Measurements from ENCODE around the gene PRCP.
A peak's percentile ranks its signal among the peaks of the same experiment; 100 is the strongest.
"Not testable (repeated sequence)": the region's sequence is repeated elsewhere in the genome, so short reads cannot be mapped to it uniquely, and the experiment has no call there.

Gene PRCP

DNA sequence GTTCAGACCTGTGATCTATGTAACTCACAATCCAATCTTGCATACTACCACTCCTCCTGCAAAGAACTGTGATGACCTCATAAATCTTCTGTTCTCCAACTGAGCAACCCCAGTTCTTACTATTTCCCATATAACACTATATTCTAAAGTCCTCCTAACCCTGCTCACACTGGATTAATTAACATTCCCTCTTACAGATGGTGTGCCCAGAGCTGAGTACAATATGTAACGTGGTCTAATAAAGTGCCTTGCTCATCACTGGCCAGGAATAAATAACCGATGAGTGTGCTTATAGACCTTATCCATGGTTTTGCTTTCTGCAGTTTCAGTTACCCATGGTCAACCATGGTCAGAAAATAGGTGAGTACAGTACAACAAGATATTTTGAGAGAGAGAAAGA, 28.6 kb downstream of the PRCP start:
- DNase-seq (ENCODE audit: low read depth): no peak

DNA sequence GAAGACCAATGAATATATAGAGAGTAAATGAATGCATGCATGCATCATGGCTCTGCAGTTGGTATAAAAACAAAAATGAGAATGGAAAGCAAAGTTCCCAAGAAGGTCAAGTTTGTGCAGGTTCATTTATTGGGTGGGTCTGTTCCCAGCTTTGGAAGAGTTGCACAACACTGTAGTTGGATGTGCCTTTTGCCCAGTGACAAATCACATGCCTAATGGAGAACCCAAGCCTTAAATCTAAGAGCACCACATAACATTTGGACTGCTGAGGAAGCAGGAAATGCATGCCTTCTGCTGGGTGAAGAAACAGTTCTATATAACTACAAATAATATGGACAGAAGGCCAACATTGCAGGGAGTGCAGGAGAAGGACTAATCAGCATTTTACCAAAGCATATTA, 30.6 kb downstream of the PRCP start:
- no peak for DNase-seq (ENCODE audit: low read depth)

DNA sequence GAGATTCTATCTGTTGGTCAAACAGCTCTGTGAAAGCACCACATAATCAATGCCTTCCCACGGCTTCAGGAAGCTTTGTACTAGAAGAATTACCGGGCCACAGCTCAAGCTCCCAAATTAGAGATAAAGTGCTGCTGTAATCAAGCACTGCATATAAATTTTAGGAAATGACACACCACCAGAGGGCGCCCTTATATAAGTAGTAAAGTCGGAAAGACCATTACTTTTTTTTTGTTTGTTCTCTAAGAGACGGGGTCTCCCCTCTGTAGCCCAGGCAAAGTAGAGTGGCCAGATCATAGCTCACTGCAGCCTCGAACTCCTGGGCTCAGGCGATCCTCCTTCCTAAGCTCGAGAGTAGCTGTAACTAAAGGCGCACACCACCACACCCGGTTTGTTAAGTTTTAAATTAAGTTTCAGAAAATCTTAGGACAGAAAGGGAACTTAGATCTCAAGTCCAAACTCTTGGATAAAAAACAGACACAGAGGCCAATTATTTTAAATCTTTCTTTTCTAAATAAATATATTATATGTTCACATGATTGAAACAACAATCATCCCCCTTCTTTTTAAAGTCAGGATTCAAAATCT, 32.6 kb downstream of the PRCP start:
- DNase-seq (ENCODE audit: low read depth): peak; percentile 50

DNA sequence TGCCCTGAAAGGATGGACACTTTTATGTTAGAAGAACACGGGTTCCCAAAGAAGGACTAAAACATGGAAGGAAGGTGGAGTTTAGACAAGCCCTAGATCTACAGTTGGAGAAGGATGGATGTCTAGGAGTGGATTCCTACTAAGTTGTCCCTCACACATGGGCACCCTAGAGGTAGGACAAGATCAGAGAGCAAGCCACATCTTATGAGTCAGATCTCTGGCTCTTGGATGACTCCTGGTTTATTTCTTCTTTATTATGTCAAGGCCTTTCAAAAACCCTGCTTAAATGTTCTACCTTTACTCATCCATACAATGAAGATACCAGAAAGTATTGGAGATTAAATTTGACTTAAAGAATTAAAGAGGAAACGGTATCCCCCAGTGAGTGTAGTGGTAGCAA, 34.4 kb downstream of the PRCP start:
- DNase-seq (ENCODE audit: low read depth): no peak

DNA sequence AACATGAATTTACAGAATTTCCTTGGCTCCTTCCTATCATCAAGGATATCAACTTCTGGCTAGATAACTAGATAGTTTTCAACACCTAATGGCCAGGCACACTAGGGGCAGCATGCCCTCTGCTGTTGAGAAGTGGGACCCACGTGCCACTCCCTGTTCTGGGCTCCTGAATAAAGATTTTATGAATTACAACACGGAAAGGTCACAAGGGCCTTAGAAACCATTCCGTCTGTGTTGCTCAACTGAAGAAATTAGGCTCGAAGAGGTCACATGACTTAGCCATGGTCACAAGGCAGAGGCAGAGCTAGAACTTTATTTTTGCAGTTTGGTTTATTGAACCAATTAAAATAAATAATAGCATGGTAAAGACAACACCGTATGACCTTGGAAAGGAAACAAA, 36.0 kb downstream of the PRCP start:
- no peak for DNase-seq (ENCODE audit: low read depth)

DNA sequence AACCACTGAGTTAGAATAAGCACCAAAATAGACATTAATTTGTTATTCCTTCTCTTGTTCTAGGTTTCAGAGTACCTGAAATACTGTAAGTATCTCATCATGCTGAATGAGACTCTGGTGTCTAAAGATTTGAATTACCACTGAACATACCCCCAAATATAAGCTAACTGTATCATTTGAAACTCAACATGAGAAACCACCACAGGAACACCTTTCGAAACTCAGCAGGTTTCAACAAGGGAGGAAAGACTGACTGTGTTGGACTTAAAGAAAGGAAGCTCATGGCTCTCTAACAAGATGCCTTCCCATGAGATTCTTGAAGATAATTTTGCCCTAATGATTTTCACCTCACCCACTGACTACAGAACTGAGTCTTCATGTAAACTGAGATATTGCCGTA, 37.0 kb downstream of the PRCP start:
- DNase-seq (ENCODE audit: low read depth): no peak

DNA sequence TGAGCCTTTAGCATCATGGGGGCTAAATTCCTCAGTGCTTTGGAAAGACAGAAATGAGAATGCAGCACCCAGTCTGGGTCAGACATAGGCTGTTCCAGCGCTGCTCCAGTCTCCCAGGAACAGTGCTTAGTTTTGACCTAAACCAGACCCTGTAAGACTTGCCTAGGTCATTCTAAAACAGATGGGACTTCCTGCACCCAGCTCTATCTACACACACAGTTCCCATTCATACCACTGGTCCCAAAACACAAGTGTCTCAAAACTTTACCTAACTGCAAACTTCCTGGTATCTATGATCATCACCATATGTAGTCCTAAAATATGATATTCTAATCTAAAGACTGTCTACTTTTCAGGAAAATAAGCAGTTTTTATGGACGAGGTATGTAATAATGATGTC, 37.9 kb downstream of the PRCP start:
- DNase-seq (ENCODE audit: low read depth): no peak

DNA sequence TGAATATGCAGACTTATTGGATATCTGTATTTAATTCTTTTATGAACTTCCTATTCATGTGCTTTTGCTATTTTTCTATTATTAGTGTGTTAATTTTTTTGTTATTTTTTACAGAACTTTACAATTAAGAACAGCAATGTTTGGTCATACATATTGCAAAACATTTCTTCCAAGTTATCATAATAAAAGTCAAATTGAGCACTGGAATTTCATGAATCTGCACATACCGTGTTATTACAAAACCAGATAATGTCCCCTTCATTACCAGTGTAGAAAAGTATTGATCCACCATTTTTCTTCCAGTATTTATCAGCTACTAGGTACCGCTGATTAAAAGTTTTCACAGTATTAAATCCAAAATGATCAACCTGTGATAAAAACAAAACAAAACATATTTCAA, 40.5 kb downstream of the PRCP start:
- DNase-seq (ENCODE audit: low read depth): no peak

DNA sequence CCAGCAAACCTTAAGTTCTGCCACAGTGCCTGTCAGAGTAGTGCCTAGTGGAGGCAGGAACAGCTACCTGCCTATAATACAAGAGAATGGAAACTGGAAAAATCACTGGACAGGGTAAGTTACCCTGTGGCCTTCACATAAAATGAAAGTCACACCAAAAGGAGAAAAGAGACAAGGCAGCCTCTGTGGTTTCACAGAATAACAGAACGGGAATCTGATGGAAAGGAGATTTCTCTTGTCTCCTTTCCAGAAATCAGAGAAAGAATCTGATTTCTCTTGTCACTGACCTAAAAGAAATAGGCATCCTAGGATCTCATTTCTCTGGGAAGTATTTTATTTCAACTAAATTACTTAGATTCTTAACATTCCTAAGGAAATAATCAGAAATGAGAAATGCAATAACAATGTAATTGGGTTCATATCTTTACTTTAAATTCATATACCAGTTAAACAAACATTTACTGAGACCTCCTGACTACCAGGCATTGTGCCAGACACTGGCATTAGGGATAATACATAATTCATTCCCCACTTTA, 41.6 kb downstream of the PRCP start:
- no peak for DNase-seq (ENCODE audit: low read depth)

DNA sequence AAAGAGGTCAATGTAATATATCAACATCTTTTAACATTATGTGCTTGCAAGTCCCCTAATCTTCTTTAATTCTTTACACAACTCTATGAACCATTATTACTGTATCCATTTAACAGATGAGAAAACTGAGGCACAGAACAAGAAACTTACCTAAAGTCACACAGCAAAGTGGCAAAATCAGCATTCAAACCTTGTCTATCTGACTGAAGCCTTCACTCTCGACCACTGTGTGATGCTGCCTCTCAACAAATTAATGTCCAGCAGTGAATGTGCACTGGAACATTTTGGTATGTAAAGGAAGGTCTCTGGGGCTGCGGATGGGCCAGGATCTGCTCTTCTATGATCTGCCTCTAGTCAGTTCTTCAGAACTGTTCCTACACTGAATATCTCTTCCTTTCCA, 42.1 kb downstream of the PRCP start:
- DNase-seq (ENCODE audit: low read depth): no peak

DNA sequence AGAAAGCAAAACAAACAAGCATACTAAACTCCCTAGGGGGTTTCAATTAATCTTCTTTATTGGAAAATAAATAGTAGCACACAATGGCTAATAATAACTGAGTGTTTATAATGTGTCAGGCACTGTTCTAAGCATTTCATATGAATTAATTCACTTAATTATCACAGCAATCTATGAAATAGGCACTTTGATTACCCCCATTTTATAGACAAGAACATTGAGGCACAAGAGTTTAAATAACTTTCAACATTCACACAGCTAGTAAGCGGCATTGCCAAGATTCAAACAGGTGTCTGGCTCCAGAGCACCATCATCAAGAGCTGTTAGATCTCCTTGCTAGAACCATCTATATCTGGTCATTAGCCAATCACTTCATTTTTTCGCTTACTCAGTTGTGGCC, 43.1 kb downstream of the PRCP start:
- DNase-seq (ENCODE audit: low read depth): no peak

- no peak for DNase-seq (ENCODE audit: low read depth)
Observed at GRCh38 chr11:82855616-82856015, 44.6 kb downstream of the PRCP start.

DNA sequence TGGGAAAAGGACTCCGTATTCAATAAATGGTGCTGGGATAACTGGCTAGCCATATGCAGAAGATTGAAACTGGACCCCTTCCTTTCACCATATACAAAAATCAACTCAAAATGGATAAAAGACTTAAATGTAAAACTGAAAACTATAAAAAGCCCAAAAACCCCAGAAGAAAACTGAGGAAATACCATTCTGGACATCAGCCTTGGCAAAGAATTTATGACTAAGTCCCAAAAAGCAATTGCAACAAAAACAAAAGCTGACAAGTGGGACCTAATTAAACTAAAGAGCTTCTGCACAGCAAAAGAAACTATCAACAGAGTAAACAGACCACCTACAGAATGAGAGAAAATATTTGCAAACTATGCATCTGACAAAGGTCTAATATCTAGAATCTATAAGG, 45.3 kb downstream of the PRCP start:
- not testable (repeated sequence) for DNase-seq (ENCODE audit: low read depth)

DNA sequence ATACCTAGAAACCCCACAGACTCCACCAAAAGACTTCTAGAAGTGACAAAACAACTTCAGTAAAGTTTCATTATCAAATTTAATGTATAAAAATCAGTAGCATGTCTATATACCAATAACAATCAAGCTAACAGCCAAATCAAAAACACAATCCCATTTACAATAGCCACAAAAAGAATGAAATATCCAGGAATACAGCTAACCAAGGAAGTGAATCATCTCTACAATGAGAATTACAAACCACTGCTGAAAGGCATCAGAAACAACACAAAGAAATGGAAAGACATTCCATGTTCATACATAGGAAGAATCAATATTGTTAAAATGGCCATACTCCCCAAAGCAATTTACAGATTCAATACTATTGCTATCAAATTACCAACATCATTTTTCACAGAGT, 46.0 kb downstream of the PRCP start:
- no peak for DNase-seq (ENCODE audit: low read depth)

GRCh38 chr11:82848829-82849228, 51.4 kb downstream of the PRCP start:
- DNase-seq (ENCODE audit: low read depth): no peak

DNA sequence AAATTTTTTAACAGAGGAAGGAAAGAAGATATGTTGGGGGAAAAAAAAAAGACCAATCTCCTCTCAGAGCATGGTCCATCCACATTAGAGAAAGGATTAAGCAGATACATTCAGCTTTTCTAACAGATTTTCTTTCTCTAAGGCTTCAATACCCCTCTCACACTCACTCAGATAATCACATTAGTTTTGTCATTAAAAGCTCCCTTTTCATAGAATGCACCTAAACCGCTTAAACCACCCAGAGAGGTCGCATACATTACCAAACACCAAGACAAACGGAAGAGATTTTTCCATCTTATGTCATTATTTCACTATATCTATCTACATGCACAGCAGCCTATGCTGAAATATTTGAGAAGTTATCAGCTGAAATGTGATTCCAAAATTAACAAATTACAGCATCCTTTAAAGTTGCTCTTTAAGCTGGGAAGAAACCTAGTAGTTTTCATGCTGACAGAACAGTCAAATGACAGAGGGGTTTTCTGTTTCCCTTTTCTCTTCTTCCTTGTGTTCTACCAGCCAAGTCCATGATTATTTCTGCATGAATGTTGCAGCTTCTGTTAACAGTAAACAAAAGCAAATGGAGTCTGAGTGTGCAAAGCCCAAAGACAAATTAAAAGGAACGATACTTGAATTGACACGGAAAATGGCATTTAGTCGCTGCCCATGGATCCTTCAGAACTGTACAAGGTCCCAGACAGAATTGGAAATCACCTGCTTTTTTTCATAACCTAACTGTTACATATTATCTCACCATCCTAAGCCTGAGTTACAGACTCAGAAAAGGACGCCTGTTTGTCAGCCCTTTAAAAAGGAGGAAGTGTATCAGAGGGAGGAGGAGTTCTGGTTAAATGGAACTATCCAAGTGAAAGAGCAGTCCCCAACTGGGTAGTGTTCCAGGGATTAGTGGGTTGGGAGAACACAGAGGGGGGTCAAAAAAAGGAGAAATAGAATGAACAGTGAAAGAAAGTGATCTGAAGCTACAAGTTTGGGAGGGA, 54.6 kb downstream of the PRCP start:
- DNase-seq (ENCODE audit: low read depth): no peak

- no peak for DNase-seq (ENCODE audit: low read depth)
Observed at GRCh38 chr11:82843057-82843795, 57.0 kb downstream of the PRCP start.

DNA sequence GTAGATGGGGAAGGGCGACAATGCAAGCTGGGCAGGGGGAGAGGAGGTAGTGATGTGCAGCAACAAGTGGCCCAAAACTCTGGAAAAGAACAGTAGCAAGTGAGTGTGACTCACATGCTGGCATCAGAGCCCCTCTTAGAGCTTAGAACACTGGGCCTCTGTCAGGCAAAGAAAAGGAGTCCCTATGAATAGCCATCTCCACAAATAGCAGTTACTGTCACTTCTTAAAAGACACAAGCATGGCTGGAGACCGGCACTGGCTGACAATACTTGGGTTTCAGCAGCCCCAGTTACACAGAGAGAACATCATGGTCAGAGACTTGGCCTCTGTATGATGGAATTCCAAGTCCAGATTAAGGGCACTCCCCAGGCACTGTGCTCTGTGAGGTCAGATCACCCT, 58.2 kb downstream of the PRCP start:
- no peak for DNase-seq (ENCODE audit: low read depth)

GRCh38 chr11:82837650-82838049, 62.6 kb downstream of the PRCP start:
- no peak for DNase-seq (ENCODE audit: low read depth)

DNA sequence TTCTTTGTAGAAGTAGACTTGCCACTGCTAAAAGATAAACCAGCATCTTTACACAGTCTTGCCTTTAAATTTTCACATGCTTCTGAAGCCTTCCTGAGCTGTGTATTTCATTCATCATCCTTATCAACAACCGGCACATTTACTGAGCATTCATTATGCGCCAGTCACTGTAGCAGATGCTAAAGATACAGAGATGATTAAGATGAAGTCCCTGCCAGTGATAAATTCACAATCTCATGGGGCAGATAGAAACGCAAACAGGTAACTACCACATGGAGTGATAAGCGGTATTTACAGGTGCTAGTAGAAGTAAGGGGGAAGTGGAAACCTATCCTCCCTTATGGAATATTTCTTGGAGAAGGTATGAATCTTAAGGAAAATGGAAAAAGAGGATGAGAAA, 67.2 kb downstream of the PRCP start:
- DNase-seq (ENCODE audit: low read depth): no peak

DNA sequence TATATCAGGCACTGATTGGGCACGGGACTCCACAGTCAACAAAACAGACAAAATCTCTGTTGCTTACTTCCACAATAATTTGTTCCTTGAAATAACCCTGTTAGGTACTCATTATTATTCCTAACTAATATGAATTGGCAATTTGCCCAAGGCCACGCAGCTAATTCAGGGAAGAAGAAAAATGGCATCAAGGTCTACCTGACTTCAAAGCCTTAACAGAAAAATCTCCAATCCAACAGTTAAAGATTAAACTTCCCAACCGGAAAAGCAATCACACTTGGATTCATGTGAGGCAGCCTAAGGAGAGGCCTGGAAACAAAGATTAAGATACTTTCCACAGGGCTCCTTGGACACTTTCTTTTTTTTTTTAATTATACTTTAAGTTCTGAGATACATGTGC, 68.9 kb downstream of the PRCP start:
- no peak for DNase-seq (ENCODE audit: low read depth)

GRCh38 chr11:82830746-82831145, 69.5 kb downstream of the PRCP start:
- DNase-seq (ENCODE audit: low read depth): no peak

GRCh38 chr11:82829101-82829500, 71.1 kb downstream of the PRCP start:
- no peak for DNase-seq (ENCODE audit: low read depth)

Data from stimulated activated CD8-positive, alpha-beta memory T cell treated with anti-CD3 and anti-CD28 coated beads, Interleukin-15, amount 100 ng/mL, for 24 hours (primary cell).